ENCODE results near the gene UNC119B. TPM values are rescaled to one million over a fixed set of nuclear protein-coding genes. Genes with fewer than 3 reads are reported as not detected.

Gene UNC119B
- polyA plus RNA-seq, 1 donor from 2014 or later = 4.9 TPM

Other genes starting within 250 kb of the UNC119B start
- 204 TPM for gene SRSF9, start 240.7 kb upstream of the UNC119B start, polyA plus RNA-seq
- gene DYNLL1, start 214.3 kb upstream of the UNC119B start, polyA plus RNA-seq = 442 TPM
- 29.1 TPM for gene COQ5, start 181.3 kb upstream of the UNC119B start, polyA plus RNA-seq
- gene RNF10, start 176.1 kb upstream of the UNC119B start, polyA plus RNA-seq = 111 TPM
- gene POP5, start 129.1 kb upstream of the UNC119B start, polyA plus RNA-seq = 74.2 TPM
- gene CABP1, start 69.8 kb upstream of the UNC119B start, polyA plus RNA-seq = not detected
- gene MLEC, start 23.3 kb upstream of the UNC119B start, polyA plus RNA-seq = 64.3 TPM
- 14.1 TPM for gene ACADS, start 15.4 kb downstream of the UNC119B start, polyA plus RNA-seq
- 18.6 TPM for gene SPPL3, start 193.9 kb downstream of the UNC119B start, polyA plus RNA-seq

Data from IgD-negative memory B cell (primary cell).